DOHH2 (cell line): ENCODE data around the gene ULBP1.
"Not testable (repeated sequence)": the region's sequence is repeated elsewhere in the genome, so short reads cannot be mapped to it uniquely, and the experiment has no call there.

ENCODE experiments used
- CTCF ChIP-seq: fragments of 200-600 bp; sonication (generic); IDR thresholded peaks from one replicate; pipeline ENCODE4 v1.5.1; 2014; ENCODE audit warnings: antibody characterized with exemption, mild to moderate bottlenecking, low read depth, low read length; ENCODE audit not compliant: poor library complexity, severe bottlenecking
- EZH2phosphoT487 ChIP-seq: fragments of 200-600 bp; sonication (generic); IDR thresholded peaks from 2 replicates; pipeline ENCODE4 v1.6.1; 2017; ENCODE audit warnings: borderline replicate concordance, mild to moderate bottlenecking, antibody characterized with exemption, low read length, moderate library complexity, mixed read lengths

- not testable (repeated sequence) for TF ChIP-seq CTCF, EZH2phosphoT487
Observed at GRCh38 chr6:149922091-149922490, 41.7 kb upstream of the ULBP1 start.
